ENCODE results near the gene IDH3A.

- TF ChIP-seq CTCF (IDR thresholded peaks at IDR 0.05): no peak
- TF ChIP-seq POLR2A (IDR thresholded peaks at IDR 0.05): no peak
Observed at GRCh38 chr15:78178064-78178463, 28.9 kb downstream of the IDH3A start.
